Stimulated activated naive CD8-positive, alpha-beta T cell treated with anti-CD3 and anti-CD28 coated beads, Interleukin-15, Interleukin-2, amounts not matched to agents 100 ng/mL and 50 ng/mL, for 24 hours (primary cell): Measurements from ENCODE around the gene ZRANB2.

ENCODE experiments used
- H3K27ac Mint-ChIP-seq: one replicate; pipeline ENCODE4 v1.8.0; 2021; ENCODE audit warnings: mild to moderate bottlenecking, mixed read lengths
- H3K27me3 Mint-ChIP-seq: one replicate; pipeline ENCODE4 v1.8.0; 2021; ENCODE audit warnings: mixed read lengths
- H3K36me3 Mint-ChIP-seq: one replicate; pipeline ENCODE4 v1.8.0; 2021; ENCODE audit warnings: low read depth, mixed read lengths
- H3K4me1 Mint-ChIP-seq: one replicate; pipeline ENCODE4 v1.8.0; 2021; ENCODE audit warnings: low read depth, mixed read lengths
- H3K4me3 Mint-ChIP-seq: one replicate; pipeline ENCODE4 v1.8.0; 2021; ENCODE audit warnings: mild to moderate bottlenecking, mixed read lengths
- H3K9me3 Mint-ChIP-seq: one replicate; pipeline ENCODE4 v1.8.0; 2021; ENCODE audit warnings: mixed read lengths

The ZRANB2 gene

GRCh38 chr1:71023515-71023914 is 57.3 kb downstream of the ZRANB2 start:
- Mint-ChIP-seq H3K36me3 (no peaks in the 10 kb centered on the region), H3K27me3 (peaks cover 20% of the 10 kb centered on the region), H3K4me1 (no peaks in the 10 kb centered on the region), H3K9me3 (no peaks in the 10 kb centered on the region), H3K27ac (no peak overlapping the region), H3K4me3 (no peak overlapping the region)

- Mint-ChIP-seq H3K27ac (no peak overlapping the region), H3K4me1 (no peaks in the 10 kb centered on the region), H3K36me3 (no peaks in the 10 kb centered on the region), H3K4me3 (no peak overlapping the region), H3K27me3 (peaks cover 21% of the 10 kb centered on the region), H3K9me3 (no peaks in the 10 kb centered on the region)
These were observed 61.4 kb downstream of the ZRANB2 start for GRCh38 chr1:71019233-71019969.

- H3K27ac Mint-ChIP-seq, result no peak overlapping the region
- H3K4me3 Mint-ChIP-seq, result no peak overlapping the region
- H3K36me3 Mint-ChIP-seq, result no peaks in the 10 kb centered on the region
- H3K9me3 Mint-ChIP-seq, result no peaks in the 10 kb centered on the region
- H3K4me1 Mint-ChIP-seq, result no peaks in the 10 kb centered on the region
- H3K27me3 Mint-ChIP-seq, result peaks cover 18% of the 10 kb centered on the region
These were observed 62.0 kb downstream of the ZRANB2 start for GRCh38 chr1:71018791-71019190.

GRCh38 chr1:71015745-71016144 is 65.1 kb downstream of the ZRANB2 start:
- Mint-ChIP-seq H3K36me3 (no peaks in the 10 kb centered on the region), H3K27me3 (peaks cover 9% of the 10 kb centered on the region), H3K9me3 (no peaks in the 10 kb centered on the region), H3K4me1 (no peaks in the 10 kb centered on the region), H3K4me3 (no peak overlapping the region), H3K27ac (no peak overlapping the region)

GRCh38 chr1:71014178-71014579 is 66.7 kb downstream of the ZRANB2 start:
- no peak overlapping the region for H3K4me3 Mint-ChIP-seq
- peaks cover 12% of the 10 kb centered on the region for H3K27me3 Mint-ChIP-seq
- H3K36me3 Mint-ChIP-seq, result no peaks in the 10 kb centered on the region
- no peaks in the 10 kb centered on the region for H3K4me1 Mint-ChIP-seq
- no peak overlapping the region for H3K27ac Mint-ChIP-seq
- H3K9me3 Mint-ChIP-seq, result no peaks in the 10 kb centered on the region
